Central memory CD4-positive, alpha-beta T cell (primary cell): ENCODE data around the gene RAN.
A peak's percentile ranks its signal among the peaks of the same experiment; 100 is the strongest.
"Not testable (repeated sequence)": the region's sequence is repeated elsewhere in the genome, so short reads cannot be mapped to it uniquely, and the experiment has no call there.

ENCODE experiments used
- DNase-seq: peaks from one replicate; pipeline ENCODE4 v3.0.0; 2022
- total RNA-seq, 3 experiments: gene quantifications; one replicate each; lab custom pipeline; 2026; lab: John Stamatoyannopoulos, UW

The RAN gene
- total RNA-seq: 178 to 1,179 (median 252) reads per million in 3 experiments

GRCh38 chr12:130871286-130872178, at the start of gene RAN:
RAN (plus strand) TSS chr12:130872066; CDS start chr12:130872594, 528 bp downstream.
- DNase-seq: peak; percentile 91

- DNase-seq: no peak
Measured at GRCh38 chr12:130825771-130826150, 46.1 kb upstream of the RAN start.

- peak; percentile 66 for DNase-seq
Measured at GRCh38 chr12:130826151-130826801, 45.6 kb upstream of the RAN start.

GRCh38 chr12:130827432-130827831, 44.4 kb upstream of the RAN start:
- no peak for DNase-seq

- no peak for DNase-seq
Measured at GRCh38 chr12:130828895-130829294, 43.0 kb upstream of the RAN start.

GRCh38 chr12:130829391-130830245, 42.2 kb upstream of the RAN start:
- DNase-seq: no peak

- DNase-seq: no peak
Measured at GRCh38 chr12:130830246-130830551, 41.7 kb upstream of the RAN start.

- DNase-seq: no peak
Measured at GRCh38 chr12:130831246-130831645, 40.6 kb upstream of the RAN start.

GRCh38 chr12:130831876-130832405, 39.9 kb upstream of the RAN start:
- no peak for DNase-seq

GRCh38 chr12:130832561-130833209, 39.2 kb upstream of the RAN start:
- no peak for DNase-seq

- DNase-seq: no peak
Measured at GRCh38 chr12:130835011-130835410, 36.9 kb upstream of the RAN start.

GRCh38 chr12:130835436-130835835, 36.4 kb upstream of the RAN start:
- no peak for DNase-seq

GRCh38 chr12:130838284-130838950, 33.4 kb upstream of the RAN start:
- DNase-seq: peak; percentile 17

- peak; percentile 90 for DNase-seq
Measured at GRCh38 chr12:130838951-130839769, 32.7 kb upstream of the RAN start, which contains the start of gene STX2. STX2 (minus strand) TSS chr12:130839250; CDS start chr12:130839099, 151 bp downstream.

- no peak for DNase-seq
Measured at GRCh38 chr12:130839770-130840404, 32.0 kb upstream of the RAN start.

GRCh38 chr12:130846369-130846768, 25.5 kb upstream of the RAN start:
- no peak for DNase-seq

- DNase-seq: no peak
Measured at GRCh38 chr12:130847112-130847511, 24.8 kb upstream of the RAN start.

- DNase-seq: not testable (repeated sequence)
Measured at GRCh38 chr12:130848105-130848504, 23.8 kb upstream of the RAN start.

GRCh38 chr12:130848785-130849305, 23.0 kb upstream of the RAN start:
- DNase-seq: not testable (repeated sequence)
